HAP-1 (cell line): Measurements from ENCODE around the gene ZBTB7C.

Experiments used
- DNase-seq, 2 experiments: peaks; one replicate each; pipeline ENCODE4 v3.0.0-alpha.2; 2016 to 2020; ENCODE audit warnings: low spot score in 2 of 2
- H3K27me3 ChIP-seq: fragments of 250-450 bp; sonication (Bioruptor Pico); 2 replicates; pipeline ENCODE4 v1.5.1; 2020; ENCODE audit warnings: low read depth, mild to moderate bottlenecking, moderate library complexity
- H3K36me3 ChIP-seq: fragments of 250-450 bp; sonication (Bioruptor Pico); replicated peaks from 2 replicates; pipeline ENCODE4 v1.5.1; 2020; ENCODE audit warnings: mild to moderate bottlenecking
- H3K4me1 ChIP-seq: fragments of 250-450 bp; sonication (Bioruptor Pico); 2 replicates; pipeline ENCODE4 v1.5.1; 2020; ENCODE audit warnings: mild to moderate bottlenecking
- H3K4me3 ChIP-seq: fragments of 250-450 bp; sonication (Bioruptor Pico); 2 replicates; pipeline ENCODE4 v1.5.1; 2020; ENCODE audit warnings: mild to moderate bottlenecking, moderate library complexity
- H3K9me3 ChIP-seq: fragments of 250-450 bp; sonication (Bioruptor Pico); 2 replicates; pipeline ENCODE4 v1.5.1; 2020; ENCODE audit warnings: mild to moderate bottlenecking, moderate library complexity
- in situ Hi-C: fragments of 300-500 bp; cut with MboI; formaldehyde crosslinking; loops from 3 replicates; pipeline ENCODE4 v1.14.3; 2020; ENCODE audit warnings: low sequenced_read_pairs, inconsistent platforms, mixed read lengths

The ZBTB7C gene

DNA sequence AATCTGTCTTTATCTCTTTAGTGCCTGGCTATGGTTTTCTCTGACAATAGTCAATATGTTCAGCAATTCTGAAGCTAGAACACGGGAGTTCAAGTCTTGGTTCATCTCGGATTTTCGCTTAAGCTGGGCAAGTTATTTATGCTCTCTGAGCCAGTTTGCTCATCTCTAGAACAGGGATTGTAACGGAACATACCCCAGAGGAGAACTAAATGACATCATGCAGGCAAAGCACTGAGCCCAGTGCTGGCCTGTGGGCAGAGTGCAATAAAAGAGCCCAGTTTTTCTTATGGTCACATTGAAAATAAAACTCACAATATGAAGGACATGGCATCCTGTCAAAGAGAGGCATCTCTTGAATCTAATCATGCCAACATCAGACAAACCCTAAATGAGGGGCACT is 143.9 kb downstream of the ZBTB7C start:
- Histone ChIP-seq H3K4me3 (no peak overlapping the region), H3K36me3 (no peaks in the 10 kb centered on the region), H3K4me1 (no peaks in the 10 kb centered on the region), H3K9me3 (no peaks in the 10 kb centered on the region), H3K27me3 (no peaks in the 10 kb centered on the region)
- DNase-seq = no peak
- in situ Hi-C loops = no loop called here

DNA sequence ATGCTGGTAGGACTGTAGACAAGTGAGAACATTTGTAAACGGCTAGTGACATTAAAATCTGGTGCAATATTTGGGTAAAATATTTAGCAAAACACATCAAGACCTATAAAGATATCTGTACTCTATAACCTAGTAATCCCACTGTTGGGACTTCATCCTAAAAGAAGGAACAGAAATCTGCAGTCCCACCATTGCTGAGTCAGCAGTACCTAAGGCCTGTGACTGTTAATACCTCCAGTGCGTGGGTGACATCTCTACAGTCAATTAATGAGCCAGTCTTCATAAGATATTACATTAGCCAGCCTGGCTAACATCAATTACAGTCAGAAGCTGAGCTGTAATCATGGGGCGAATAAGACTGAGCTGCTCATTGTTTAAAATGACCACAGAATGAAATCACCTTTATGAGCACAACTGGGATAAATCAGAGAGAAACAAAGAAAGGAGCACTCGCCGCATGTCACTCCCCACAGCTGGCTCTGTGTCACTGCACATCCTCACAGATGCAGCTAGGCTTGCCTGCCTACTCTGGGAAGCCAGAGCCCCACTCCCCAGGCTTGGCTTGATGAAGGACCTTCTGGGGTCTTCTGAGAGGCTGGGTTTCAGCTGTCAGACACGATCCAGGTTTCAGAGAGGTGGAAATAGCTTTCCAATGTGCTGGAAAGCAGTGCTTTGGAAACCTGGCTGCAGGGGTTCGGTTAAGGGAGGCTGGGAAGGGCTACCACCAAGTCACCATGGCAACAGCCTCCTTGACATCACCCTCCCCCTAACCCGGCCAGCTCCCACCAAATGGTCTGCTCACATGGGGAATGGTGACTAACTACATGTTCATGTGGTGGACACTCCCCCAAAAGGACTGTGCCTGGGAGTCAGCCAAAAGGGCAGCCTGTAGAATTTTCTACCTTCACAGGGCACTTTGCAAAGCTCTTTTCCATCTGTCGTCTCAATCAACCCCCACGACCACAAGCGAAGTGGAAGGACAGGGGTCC is 145.0 kb downstream of the ZBTB7C start:
- in situ Hi-C loops = no loop called here
- H3K4me1 ChIP-seq = no peaks in the 10 kb centered on the region
- no peak for DNase-seq
- H3K4me3 ChIP-seq = no peak overlapping the region
- no peaks in the 10 kb centered on the region for H3K36me3 ChIP-seq
- no peaks in the 10 kb centered on the region for H3K9me3 ChIP-seq
- no peaks in the 10 kb centered on the region for H3K27me3 ChIP-seq

DNA sequence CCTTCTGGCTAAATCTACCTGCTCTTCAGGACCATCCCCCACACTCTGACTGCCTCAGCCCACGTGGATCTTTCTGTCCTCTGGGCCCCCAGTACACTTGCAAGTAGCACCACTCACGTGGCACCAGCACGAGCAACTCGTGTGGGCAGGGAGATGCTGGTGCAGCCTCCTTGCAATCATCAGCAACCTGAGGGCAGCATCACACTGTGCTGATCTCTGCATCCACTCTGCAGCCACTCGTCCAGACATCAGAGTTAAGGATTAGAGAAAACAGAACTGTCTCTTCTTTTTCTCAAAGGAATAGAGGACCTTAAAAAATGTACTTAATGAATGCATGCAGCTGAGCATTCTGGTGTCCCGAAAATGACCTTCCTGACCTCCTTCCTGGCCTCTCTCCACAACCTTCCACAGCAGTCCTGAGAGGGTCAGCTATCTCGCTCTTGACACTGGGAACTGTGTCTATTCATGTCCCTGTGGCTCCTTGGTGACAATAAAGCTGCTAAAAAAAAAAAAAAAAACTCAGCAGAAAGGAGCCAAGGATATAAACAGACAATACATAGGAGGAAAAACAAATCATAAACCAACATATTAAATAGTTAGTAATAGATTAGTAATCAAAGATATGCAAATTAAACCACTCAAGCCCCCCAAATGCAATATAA is 145.9 kb downstream of the ZBTB7C start:
- Histone ChIP-seq H3K27me3 (no peaks in the 10 kb centered on the region), H3K9me3 (no peaks in the 10 kb centered on the region), H3K36me3 (no peaks in the 10 kb centered on the region), H3K4me1 (no peaks in the 10 kb centered on the region), H3K4me3 (no peak overlapping the region)
- in situ Hi-C loops = no loop called here
- no peak for DNase-seq

DNA sequence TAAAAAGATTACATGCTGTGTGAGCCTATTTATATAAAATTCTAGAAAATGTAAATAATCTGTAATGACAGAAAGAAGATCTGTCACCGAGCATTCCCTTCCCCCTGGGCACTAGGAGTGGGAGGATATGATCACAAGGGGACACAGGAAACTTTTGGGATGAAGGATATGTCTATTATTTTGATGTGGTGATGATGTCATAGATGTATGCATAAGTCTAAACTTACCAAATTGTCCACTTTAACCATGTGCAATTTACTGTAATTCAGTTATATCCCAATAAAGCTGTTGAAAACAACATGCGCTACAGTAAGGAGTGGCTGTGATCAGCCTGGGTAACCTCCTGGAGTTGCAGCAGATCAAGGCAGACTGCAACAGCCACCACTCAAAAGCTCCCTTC is 148.9 kb downstream of the ZBTB7C start:
- Histone ChIP-seq H3K4me3 (no peak overlapping the region), H3K27me3 (no peaks in the 10 kb centered on the region), H3K36me3 (no peaks in the 10 kb centered on the region), H3K4me1 (no peaks in the 10 kb centered on the region), H3K9me3 (no peaks in the 10 kb centered on the region)
- in situ Hi-C loops = no loop called here
- DNase-seq = no peak

DNA sequence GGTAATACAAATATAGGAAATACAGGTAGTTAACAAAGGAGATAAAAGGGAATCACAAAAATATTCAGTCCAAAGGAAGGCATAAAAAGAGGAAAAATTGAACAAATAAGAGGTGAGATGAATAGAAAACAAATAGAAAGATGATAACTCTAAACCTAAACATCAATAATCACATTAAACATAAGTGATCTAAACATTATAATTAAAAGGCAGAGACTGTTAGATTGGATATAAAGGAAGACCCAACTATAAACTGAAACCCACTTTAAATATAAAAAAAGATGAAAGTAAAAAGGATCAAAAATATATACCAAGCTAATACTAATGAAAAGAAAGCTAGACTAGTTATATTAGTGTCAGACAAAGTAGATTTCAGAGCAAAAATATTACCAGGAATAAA is 152.3 kb downstream of the ZBTB7C start:
- Histone ChIP-seq H3K4me1 (no peaks in the 10 kb centered on the region), H3K27me3 (no peaks in the 10 kb centered on the region), H3K36me3 (no peaks in the 10 kb centered on the region), H3K4me3 (no peak overlapping the region), H3K9me3 (no peaks in the 10 kb centered on the region)
- in situ Hi-C loops = no loop called here
- no peak for DNase-seq

DNA sequence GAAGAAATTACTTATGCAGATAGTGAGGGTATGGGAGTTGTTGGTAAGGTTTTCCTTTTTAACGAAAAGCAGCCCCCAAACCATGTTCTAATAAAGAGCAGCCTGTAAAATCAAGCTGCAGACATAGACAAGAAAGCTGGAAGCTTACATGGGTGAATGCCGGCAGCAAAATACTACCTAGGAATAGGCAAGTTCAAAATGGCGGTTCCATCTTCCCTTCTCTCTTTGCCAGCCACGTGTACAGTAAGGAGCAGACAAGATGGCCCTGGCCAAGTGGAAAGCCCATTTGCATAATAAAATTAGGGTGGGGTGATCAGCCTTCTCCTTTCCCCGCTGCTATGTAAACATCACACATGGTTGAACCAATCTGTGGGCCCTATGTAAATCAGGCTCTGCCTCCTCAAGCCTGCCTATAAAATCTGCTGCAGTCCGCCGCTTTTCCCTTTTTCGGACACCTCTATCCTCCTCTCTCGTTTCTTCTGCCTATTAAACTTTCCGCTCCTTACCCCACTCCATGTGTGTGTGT is 155.0 kb downstream of the ZBTB7C start:
- in situ Hi-C loops = no loop called here
- no peaks in the 10 kb centered on the region for H3K27me3 ChIP-seq
- no peaks in the 10 kb centered on the region for H3K9me3 ChIP-seq
- H3K36me3 ChIP-seq = no peaks in the 10 kb centered on the region
- no peak for DNase-seq
- no peaks in the 10 kb centered on the region for H3K4me1 ChIP-seq
- no peak overlapping the region for H3K4me3 ChIP-seq

DNA sequence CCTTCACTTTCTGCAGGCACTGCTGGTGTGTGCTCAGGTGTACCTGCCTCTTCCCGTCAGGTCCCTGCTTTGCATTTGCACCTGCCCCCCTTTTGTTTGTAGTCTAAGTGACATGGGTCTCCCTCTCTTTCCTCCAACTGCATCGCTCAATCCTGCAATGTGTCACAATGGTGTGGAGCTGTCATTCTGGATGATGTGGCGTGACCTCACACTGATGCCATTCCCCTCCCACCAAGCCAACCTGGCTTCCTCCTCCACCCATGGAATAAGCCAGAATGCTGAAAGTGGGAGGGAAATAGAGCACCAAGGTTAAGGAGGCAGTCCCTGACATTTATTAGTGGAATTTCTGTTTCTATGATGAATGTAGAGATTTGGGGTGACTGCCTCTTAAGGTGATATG is 156.7 kb downstream of the ZBTB7C start:
- no peak for DNase-seq
- in situ Hi-C loops = no loop called here
- H3K4me3 ChIP-seq = no peak overlapping the region
- no peaks in the 10 kb centered on the region for H3K9me3 ChIP-seq
- no peaks in the 10 kb centered on the region for H3K27me3 ChIP-seq
- H3K36me3 ChIP-seq = no peaks in the 10 kb centered on the region
- H3K4me1 ChIP-seq = no peaks in the 10 kb centered on the region

DNA sequence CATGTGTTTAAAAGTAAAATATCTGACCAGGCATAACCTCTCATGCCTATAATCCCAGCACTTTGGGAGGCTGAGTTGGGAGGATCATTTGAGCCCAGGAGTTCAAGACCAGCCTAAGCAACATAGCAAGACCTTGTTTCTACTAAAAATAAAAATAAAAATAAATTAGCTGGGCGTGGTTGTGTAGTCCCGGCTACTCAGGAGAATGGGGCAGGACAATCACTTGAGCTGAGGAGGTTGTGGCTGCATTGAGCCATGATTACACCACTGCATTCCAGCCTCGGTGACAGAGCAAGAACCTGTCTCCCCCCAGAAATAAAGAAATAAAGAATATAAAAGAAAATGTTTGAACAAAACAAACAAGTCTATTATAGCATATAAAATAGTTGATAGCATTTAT is 158.3 kb downstream of the ZBTB7C start:
- in situ Hi-C loops = no loop called here
- H3K9me3 ChIP-seq = no peaks in the 10 kb centered on the region

DNA sequence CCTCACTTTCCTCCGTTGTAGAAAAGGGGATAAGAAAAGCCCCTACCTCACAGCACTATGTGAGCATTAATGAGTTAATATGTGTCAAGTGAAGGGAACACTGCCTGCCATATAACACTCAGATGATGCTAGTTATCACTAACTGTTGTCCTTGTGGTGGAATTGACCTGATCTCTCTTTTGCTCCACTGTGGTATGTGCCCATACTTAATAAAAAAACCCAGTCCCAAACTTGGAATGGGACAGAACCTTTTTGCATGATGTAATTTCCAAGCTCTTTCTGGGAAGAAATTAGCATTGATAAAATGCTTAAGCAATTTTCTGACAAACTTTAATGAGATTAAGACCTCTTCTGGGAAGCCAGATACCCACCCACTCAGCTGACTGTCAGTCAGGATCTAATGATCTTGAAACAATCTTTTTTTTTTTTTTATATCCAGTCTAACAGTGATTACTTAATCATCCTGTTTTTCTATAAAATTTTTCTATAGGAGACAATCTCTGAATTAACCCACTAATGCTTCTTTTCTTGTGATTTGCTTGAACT is 158.7 kb downstream of the ZBTB7C start:
- no peak overlapping the region for H3K4me3 ChIP-seq
- no peak for DNase-seq
- no peaks in the 10 kb centered on the region for H3K36me3 ChIP-seq
- no peaks in the 10 kb centered on the region for H3K9me3 ChIP-seq
- H3K27me3 ChIP-seq = no peaks in the 10 kb centered on the region
- no peaks in the 10 kb centered on the region for H3K4me1 ChIP-seq
- in situ Hi-C loops = no loop called here

More for the DNA sequence above, 158.3 kb downstream of the ZBTB7C start:
- H3K4me3 ChIP-seq = no peak overlapping the region
- no peaks in the 10 kb centered on the region for H3K4me1 ChIP-seq
- DNase-seq = no peak
- H3K27me3 ChIP-seq = no peaks in the 10 kb centered on the region
- H3K36me3 ChIP-seq = no peaks in the 10 kb centered on the region

DNA sequence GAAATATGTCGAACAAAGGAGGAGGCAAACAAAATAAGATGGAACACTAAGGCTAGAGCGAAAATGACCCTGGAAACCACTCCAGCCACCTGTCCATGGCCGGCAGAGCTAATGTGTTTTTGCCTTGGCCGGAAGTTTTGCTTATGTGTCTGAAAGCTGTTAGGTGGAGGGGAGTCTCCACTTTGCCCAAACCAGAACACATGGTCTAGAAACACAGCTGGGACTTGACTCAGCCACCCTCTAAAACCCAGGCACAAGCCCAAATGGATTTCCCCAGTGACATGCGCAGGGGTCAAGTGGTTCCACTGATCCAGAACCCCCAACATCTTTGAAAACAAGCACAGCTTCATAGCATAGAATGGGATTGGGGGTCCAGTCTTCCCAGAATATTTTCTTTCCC is 159.3 kb downstream of the ZBTB7C start:
- no peaks in the 10 kb centered on the region for H3K4me1 ChIP-seq
- no peak overlapping the region for H3K4me3 ChIP-seq
- H3K27me3 ChIP-seq = no peaks in the 10 kb centered on the region
- H3K9me3 ChIP-seq = no peaks in the 10 kb centered on the region
- no peak for DNase-seq
- no peaks in the 10 kb centered on the region for H3K36me3 ChIP-seq
- in situ Hi-C loops = no loop called here

DNA sequence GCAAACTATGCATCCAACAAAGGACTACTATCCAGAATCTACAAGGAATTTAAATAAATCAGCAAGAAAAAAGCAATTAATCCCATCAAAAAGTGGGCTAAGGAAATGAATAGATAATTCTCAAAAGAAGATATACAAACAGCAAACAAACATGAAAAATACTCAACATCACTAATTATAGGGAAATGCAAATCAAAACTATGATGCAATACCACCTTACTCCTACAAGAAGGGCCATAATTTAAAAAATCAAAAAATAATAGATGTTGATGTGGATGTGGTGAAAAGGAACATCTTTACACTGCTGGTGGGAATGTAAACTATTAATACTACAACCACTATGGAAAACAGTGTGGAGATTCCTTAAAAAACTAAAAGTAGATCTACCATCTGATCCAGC is 164.7 kb downstream of the ZBTB7C start:
- DNase-seq = no peak
- H3K9me3 ChIP-seq = 0 out of 2 replicates have a peak, but pooled peaks cover 2% of the 10 kb centered on the region
- in situ Hi-C loops = no loop called here
- 0 out of 2 replicates have a peak, but pooled peaks cover 2% of the 10 kb centered on the region for H3K27me3 ChIP-seq
- no peaks in the 10 kb centered on the region for H3K4me1 ChIP-seq
- no peaks in the 10 kb centered on the region for H3K36me3 ChIP-seq
- H3K4me3 ChIP-seq = no peak overlapping the region

DNA sequence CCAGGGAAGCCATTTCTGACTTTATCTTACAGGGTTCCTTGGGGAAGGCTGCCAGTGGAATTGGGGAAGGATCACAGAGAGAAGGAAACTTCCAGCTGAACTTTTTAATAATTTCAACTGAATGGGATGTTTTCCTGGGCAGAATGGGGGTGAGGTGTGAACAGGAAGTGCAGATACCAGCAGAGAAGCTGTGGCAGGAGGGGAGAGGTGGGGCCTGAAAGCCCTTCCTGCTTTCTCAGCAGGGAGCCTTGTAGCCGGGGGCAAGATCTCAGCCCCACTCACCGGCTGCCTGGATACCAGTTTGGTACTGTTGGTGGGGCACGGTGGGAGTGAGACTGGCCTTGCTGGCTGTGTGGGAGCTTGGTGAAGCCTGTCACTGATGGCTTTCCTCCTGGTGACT is 170.5 kb downstream of the ZBTB7C start:
- H3K4me3 ChIP-seq = no peak overlapping the region
- H3K36me3 ChIP-seq = no peaks in the 10 kb centered on the region
- 0 out of 2 replicates have a peak, but pooled peaks cover 2% of the 10 kb centered on the region for H3K9me3 ChIP-seq
- peaks cover 18% of the 10 kb centered on the region for H3K27me3 ChIP-seq
- DNase-seq = no peak
- H3K4me1 ChIP-seq = no peaks in the 10 kb centered on the region
- in situ Hi-C loops = no loop called here

DNA sequence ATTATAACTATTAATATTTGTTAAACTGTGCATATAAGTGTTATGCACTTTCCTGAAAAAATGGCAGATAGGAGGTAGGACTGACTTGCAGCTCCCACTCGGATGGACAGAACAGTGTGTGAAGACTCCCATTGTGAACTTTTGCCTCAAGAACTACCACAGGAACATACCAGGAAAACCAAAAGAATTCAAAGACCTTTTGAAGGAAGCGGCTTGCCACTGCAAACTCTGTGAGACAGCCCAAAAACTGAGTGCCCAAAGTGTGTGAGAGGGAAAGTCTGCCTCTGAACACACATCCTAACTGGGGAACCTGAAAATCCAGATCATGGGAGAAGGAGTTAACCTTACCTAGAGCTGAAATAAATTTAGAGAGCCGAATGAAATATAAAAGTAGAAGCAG is 171.0 kb downstream of the ZBTB7C start:
- Histone ChIP-seq H3K4me3 (no peak overlapping the region), H3K4me1 (no peaks in the 10 kb centered on the region), H3K36me3 (no peaks in the 10 kb centered on the region), H3K27me3 (peaks cover 18% of the 10 kb centered on the region), H3K9me3 (0 out of 2 replicates have a peak, but pooled peaks cover 2% of the 10 kb centered on the region)
- no peak for DNase-seq
- in situ Hi-C loops = no loop called here

DNA sequence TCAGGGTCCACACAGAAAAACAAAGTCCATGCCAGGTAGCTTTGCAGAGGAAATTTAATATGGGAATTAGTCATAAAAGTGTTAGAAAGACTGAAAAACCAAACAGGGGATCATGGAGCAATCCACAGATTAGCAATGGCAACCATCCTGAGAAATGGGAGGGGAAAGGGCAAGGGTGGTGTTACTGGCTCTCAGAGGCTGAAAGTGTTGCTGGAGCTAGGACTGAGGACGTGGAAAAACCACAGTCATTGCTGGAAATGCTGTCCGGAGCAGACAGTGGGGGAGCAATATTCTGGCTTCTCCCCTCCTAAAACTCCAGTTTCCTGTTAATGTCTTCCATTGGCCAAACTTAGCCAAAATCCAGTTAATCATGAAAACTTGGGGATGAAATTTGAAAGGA is 172.4 kb downstream of the ZBTB7C start:
- Histone ChIP-seq H3K4me3 (no peak overlapping the region), H3K4me1 (no peaks in the 10 kb centered on the region), H3K36me3 (no peaks in the 10 kb centered on the region), H3K9me3 (0 out of 2 replicates have a peak, but pooled peaks cover 2% of the 10 kb centered on the region), H3K27me3 (peaks cover 18% of the 10 kb centered on the region)
- DNase-seq = no peak
- in situ Hi-C loops = no loop called here
